Endothelial cell of umbilical vein (primary cell): ENCODE measurements around the gene ITPRIPL2. TPM values are rescaled to one million over a fixed set of nuclear protein-coding genes. Genes with fewer than 3 reads are reported as not detected.

Experiments
- BruUV-seq: library from RNA; stranded (reverse); fragments of 400-500 nt; replicated peaks from 2 replicates; lab custom pipeline; 2021; lab: Mats Ljungman, UMichigan
- CTCF ChIA-PET: fragments of 300-600, 350-600 bp; sonication (Branson Sonifier 250); formaldehyde crosslinking; loops from one replicate; lab custom pipeline; 2021; ENCODE audit warnings: antibody characterized with exemption, inconsistent platforms; lab: Charles Lee
- POLR2A ChIA-PET: fragments of 300-600, 350-600 bp; sonication (Branson Sonifier 250); formaldehyde crosslinking; loops from one replicate; lab custom pipeline; 2021; ENCODE audit warnings: antibody characterized with exemption, inconsistent platforms; lab: Charles Lee
- DNase-seq: peaks from one replicate; pipeline ENCODE4 v3.0.0-alpha.2; 2011; ENCODE audit warnings: low read depth, low spot score
- FAIRE-seq: peaks from 2 replicates; lab custom pipeline; 2011; peaks lifted over from hg19 to GRCh38; lab: Jason Lieb, UNC
- H2AFZ ChIP-seq: 2 replicates; pipeline ENCODE4 v1.6.0; 2012; ENCODE audit warnings: low read depth, low read length, control low read depth, inconsistent platforms
- H3K27ac ChIP-seq: 2 replicates; pipeline ENCODE4 v1.5.1; 2011; ENCODE audit warnings: low read depth, mild to moderate bottlenecking, control low read depth, low read length, moderate library complexity; ENCODE audit not compliant: insufficient read depth
- H3K27me3 ChIP-seq, 2 experiments: 2 replicates each; pipeline versions ENCODE4 v1.6.0 to v1.6.1; 2011; ENCODE audit warnings: low read length in 2 of 2, mixed read lengths in 1 of 2; ENCODE audit not compliant: control insufficient read depth in 2 of 2, insufficient read depth in 2 of 2
- H3K36me3 ChIP-seq, 2 experiments: 2 replicates in 1 of 2; 3 replicates in 1 of 2; pipeline ENCODE4 v1.5.1; 2011; ENCODE audit warnings: low read length in 2 of 2, mild to moderate bottlenecking in 1 of 2, moderate library complexity in 1 of 2; ENCODE audit not compliant: control insufficient read depth in 2 of 2, insufficient read depth in 2 of 2; ENCODE audit errors: extremely low read depth in 1 of 2
- H3K4me1 ChIP-seq: 3 replicates; pipeline ENCODE4 v1.5.1; 2011; ENCODE audit warnings: mild to moderate bottlenecking, low read length; ENCODE audit not compliant: control insufficient read depth, insufficient read depth; ENCODE audit errors: extremely low read depth
- H3K4me2 ChIP-seq: 2 replicates; pipeline ENCODE4 v1.6.1; 2011; ENCODE audit warnings: low read length, control low read depth, mixed read lengths; ENCODE audit not compliant: insufficient read depth
- H3K4me3 ChIP-seq, 3 experiments: fragments of 200-600 bp in 1 of 3; sonication (generic), shearing (Covaris generic) in 1 of 3; replicated peaks in 1 of 3; 2 replicates each; pipeline ENCODE4 v1.5.1; 2011 to 2016; ENCODE audit warnings: control low read depth in 3 of 3, low read length in 3 of 3, mild to moderate bottlenecking in 2 of 3, inconsistent platforms in 1 of 3, low read depth in 1 of 3, moderate library complexity in 1 of 3; ENCODE audit not compliant: insufficient read depth in 1 of 3
- H3K79me2 ChIP-seq: 2 replicates; pipeline ENCODE4 v1.6.0; 2012; ENCODE audit warnings: low read length, inconsistent platforms; ENCODE audit not compliant: control insufficient read depth, insufficient read depth
- H3K9ac ChIP-seq: replicated peaks from 2 replicates; pipeline ENCODE3; 2011; ENCODE audit warnings: low read length, control low read depth; ENCODE audit not compliant: insufficient read depth; ENCODE audit errors: extremely low read depth
- H3K9me1 ChIP-seq: replicated peaks from 3 replicates; pipeline ENCODE4 v1.6.0; 2011; ENCODE audit warnings: mild to moderate bottlenecking, low read length; ENCODE audit not compliant: control insufficient read depth, insufficient read depth; ENCODE audit errors: extremely low read depth
- H3K9me3 ChIP-seq: replicated peaks from 2 replicates; pipeline ENCODE4 v1.5.1; 2012; ENCODE audit warnings: low read length, inconsistent platforms; ENCODE audit not compliant: control insufficient read depth, insufficient read depth
- H4K20me1 ChIP-seq: replicated peaks from 2 replicates; pipeline ENCODE3; 2011; ENCODE audit warnings: mild to moderate bottlenecking, low read length; ENCODE audit not compliant: control insufficient read depth, insufficient read depth; ENCODE audit errors: extremely low read depth
- JUN ChIP-seq: IDR thresholded peaks from 2 replicates; pipeline ENCODE4 v1.6.1; 2011; ENCODE audit warnings: borderline replicate concordance, low read depth; ENCODE audit not compliant: insufficient read length, insufficient read depth
- POLR2A ChIP-seq: IDR thresholded peaks from 2 replicates; pipeline ENCODE4 v1.6.1; 2012; ENCODE audit warnings: low read depth, mild to moderate bottlenecking, control low read depth, low read length
- POLR2AphosphoS5 ChIP-seq: IDR thresholded peaks from 2 replicates; pipeline ENCODE4 v1.6.1; 2012; ENCODE audit warnings: low read depth, mild to moderate bottlenecking, control low read depth, low read length, moderate library complexity; ENCODE audit not compliant: insufficient read depth
- dilution Hi-C: fragments of 300-500 bp; cut with MboI; formaldehyde crosslinking; loops from one replicate; pipeline ENCODE4 v1.15.0; 2019; ENCODE audit warnings: low sequenced_read_pairs; ENCODE audit not compliant: extremely low pct_ligation_motif_present
- intact Hi-C: fragments of 100-400 bp; cut with micrococcal nuclease; formaldehyde crosslinking; loops from one replicate; pipeline ENCODE4 v1.10.0; 2022
- polyA plus RNA-seq, 4 experiments: library from polyadenylated mRNA; depleted of rRNA in 3 of 4; stranded (reverse) in 3 of 4; unstranded in 1 of 4; fragments of >200 nt; gene quantifications; 2 replicates each; pipeline versions ENCODE4 v1.2.1 to v1.2.3, GENCODE V29; 2011 to 2012; ENCODE audit warnings: missing spikeins in 1 of 4
- total RNA-seq: library from RNA; stranded (reverse); gene quantifications from 2 replicates; pipeline ENCODE4 v1.2.3, GENCODE V29; 2021
- TF ChIP-seq, protein P1 (sequence below): IDR thresholded peaks from 2 replicates; pipeline ENCODE4 v1.6.1; 2011; ENCODE audit not compliant: insufficient read depth, insufficient read length
- TF ChIP-seq, protein P2 (sequence below), 2 donors: IDR thresholded peaks; 1 replicate in 1 of 2; 2 replicates in 1 of 2; pipeline ENCODE4 v1.5.1; 2011; ENCODE audit warnings: low read length in 2 of 2, mild to moderate bottlenecking in 2 of 2, moderate library complexity in 2 of 2, control low read depth in 1 of 2, inconsistent platforms in 1 of 2, low read depth in 1 of 2; ENCODE audit not compliant: insufficient read depth in 1 of 2; ENCODE audit errors: extremely low read depth in 1 of 2

ITPRIPL2 gene
- total and polyA plus RNA-seq, 2 donors (not counting 3 experiments of a cell fraction or from before 2014, with no cell fraction given) = 10.9 to 40.8 TPM

DNA sequence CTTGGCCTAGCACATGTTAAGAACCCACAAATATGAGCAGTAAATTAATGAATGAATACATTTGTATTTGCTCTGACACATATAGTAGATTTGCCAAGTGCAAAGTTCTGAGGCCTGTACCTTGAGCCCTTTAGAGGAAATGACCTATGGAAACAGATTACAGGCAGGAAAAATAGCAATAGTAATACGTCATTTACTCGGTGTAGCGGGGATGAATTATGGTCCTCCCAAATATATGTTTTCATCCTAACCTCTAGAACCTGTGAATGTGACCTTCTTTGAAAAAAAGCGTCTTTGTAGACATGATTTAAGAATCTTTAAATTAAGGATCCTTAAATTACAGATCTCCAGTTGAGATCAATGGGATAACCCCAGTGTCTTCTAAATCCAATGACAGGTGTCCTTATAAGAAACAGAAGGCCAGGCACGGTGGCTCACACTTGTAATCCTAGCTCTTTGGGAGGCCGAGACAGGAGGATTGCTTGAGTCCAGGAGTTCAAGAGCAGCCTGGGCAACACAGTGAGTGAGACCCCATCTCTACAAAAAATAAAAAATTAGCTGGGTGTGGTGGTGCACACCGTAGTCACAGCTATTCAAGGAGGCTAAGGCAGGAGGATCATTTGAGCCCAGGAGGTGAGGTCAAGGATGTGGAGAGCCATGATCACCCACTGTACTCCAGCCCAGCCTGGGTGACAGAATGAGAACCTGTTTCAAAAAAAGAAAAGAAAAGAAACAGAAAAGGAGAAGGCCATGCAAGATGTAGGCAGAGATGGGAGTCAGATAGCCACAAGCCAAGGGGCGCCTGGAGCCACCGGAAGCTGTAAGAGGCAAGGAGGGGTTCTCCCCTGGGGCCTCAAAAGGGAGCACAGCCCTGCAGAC lies 5.1 kb upstream of the ITPRIPL2 start:
- Histone ChIP-seq H3K4me2 (no peak overlapping the region), H3K9me1 (no peaks in the 10 kb centered on the region), H3K9ac (no peak overlapping the region), H3K4me3 (no peak overlapping the region), H3K9me3 (no peaks in the 10 kb centered on the region), H3K36me3 (no peaks in the 10 kb centered on the region), H3K4me1 (peaks cover 18% of the 10 kb centered on the region), H3K27me3 (no peaks in the 10 kb centered on the region), H4K20me1 (no peaks in the 10 kb centered on the region), H2AFZ (no peak overlapping the region), H3K27ac (peak overlapping the region; percentile 48), H3K79me2 (no peaks in the 10 kb centered on the region)
- dilution Hi-C loops (loop anchor here (25.0 kb wide), 1 partner anchor 321 kb away; the partner anchor contains the start of gene RPS15A), intact Hi-C loops (loop anchor here (1.0 kb wide), 2 partner anchors 16 to 41 kb away; partner anchors contain the start of gene COQ7)
- peak; percentile 40 for TF ChIP-seq JUN
- no peak for TF ChIP-seq POLR2A
- BruUV-seq = no TSS peak
- POLR2A ChIA-PET = no interaction called here
- CTCF ChIA-PET = interaction anchor here (0.8 to 3.8 kb wide), 5 partner anchors 10 to 71 kb away, joined by 4 to 20 read pairs (median 5); no protein-coding TSS in a partner anchor
- FAIRE-seq = peak; percentile 77
- peak; percentile 64 for DNase-seq

DNA sequence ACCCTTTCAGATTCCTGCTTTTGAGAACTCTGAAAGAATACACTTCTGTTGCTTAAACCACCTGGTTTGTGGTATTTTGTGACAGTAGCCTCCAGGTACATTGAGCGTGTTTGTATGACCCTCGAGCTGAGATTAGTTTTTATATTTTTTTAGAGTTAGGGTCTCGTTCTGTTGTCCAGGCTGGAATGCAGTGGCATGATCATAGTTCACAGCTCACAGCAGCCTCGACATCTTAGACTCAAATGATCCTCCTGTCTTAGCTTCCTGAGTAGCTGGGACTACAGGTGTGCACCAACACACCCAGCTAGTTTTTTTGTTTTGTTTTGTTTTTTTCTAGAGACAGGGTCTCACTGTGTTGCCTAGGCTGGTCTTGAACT lies 4.5 kb upstream of the ITPRIPL2 start:
- intact Hi-C loops = no loop called here
- TF ChIP-seq POLR2AphosphoS5 = no peak
- TF ChIP-seq, protein P1, sequence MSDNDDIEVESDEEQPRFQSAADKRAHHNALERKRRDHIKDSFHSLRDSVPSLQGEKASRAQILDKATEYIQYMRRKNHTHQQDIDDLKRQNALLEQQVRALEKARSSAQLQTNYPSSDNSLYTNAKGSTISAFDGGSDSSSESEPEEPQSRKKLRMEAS = no peak
- TF ChIP-seq, protein P2, sequence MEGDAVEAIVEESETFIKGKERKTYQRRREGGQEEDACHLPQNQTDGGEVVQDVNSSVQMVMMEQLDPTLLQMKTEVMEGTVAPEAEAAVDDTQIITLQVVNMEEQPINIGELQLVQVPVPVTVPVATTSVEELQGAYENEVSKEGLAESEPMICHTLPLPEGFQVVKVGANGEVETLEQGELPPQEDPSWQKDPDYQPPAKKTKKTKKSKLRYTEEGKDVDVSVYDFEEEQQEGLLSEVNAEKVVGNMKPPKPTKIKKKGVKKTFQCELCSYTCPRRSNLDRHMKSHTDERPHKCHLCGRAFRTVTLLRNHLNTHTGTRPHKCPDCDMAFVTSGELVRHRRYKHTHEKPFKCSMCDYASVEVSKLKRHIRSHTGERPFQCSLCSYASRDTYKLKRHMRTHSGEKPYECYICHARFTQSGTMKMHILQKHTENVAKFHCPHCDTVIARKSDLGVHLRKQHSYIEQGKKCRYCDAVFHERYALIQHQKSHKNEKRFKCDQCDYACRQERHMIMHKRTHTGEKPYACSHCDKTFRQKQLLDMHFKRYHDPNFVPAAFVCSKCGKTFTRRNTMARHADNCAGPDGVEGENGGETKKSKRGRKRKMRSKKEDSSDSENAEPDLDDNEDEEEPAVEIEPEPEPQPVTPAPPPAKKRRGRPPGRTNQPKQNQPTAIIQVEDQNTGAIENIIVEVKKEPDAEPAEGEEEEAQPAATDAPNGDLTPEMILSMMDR (IDR thresholded peaks at IDR 0.05; ENCODE audit: extremely low read depth in 1 of 2, insufficient read depth in 1 of 2, low read depth in 1 of 2, low read length in 2 of 2) = no peak
- CTCF ChIA-PET = interaction anchor here (1.7 to 3.8 kb wide), 2 partner anchors 15 to 22 kb away, joined by 4 to 20 read pairs; no protein-coding TSS in a partner anchor
- dilution Hi-C loops = loop anchor here (25.0 kb wide), 1 partner anchor 322 kb away; the partner anchor contains the start of gene RPS15A
- no peak overlapping the region for H3K27ac ChIP-seq
- no peak overlapping the region for H3K4me3 ChIP-seq
- peaks cover 18% of the 10 kb centered on the region for H3K4me1 ChIP-seq
- DNase-seq (no peak), FAIRE-seq (no peak)
- no TSS peak for BruUV-seq
- no peaks in the 10 kb centered on the region for H4K20me1 ChIP-seq
- no peaks in the 10 kb centered on the region for H3K9me1 ChIP-seq
- H3K9me3 ChIP-seq = no peaks in the 10 kb centered on the region
- no peak overlapping the region for H2AFZ ChIP-seq
- H3K79me2 ChIP-seq = peaks cover 1% of the 10 kb centered on the region
- H3K27me3 ChIP-seq = no peaks in the 10 kb centered on the region
- H3K36me3 ChIP-seq = no peaks in the 10 kb centered on the region
- no peak overlapping the region for H3K4me2 ChIP-seq
- no peak overlapping the region for H3K9ac ChIP-seq
- POLR2A ChIA-PET = no interaction called here
